DMS 273 (cell line): Measurements from ENCODE around the gene SERPINB5.
"Not testable (repeated sequence)": the region's sequence is repeated elsewhere in the genome, so short reads cannot be mapped to it uniquely, and the experiment has no call there.

Experiments used
- DNase-seq: peaks from one replicate; lab custom pipeline; 2025; ENCODE audit not compliant: unreplicated experiment; lab: John Stamatoyannopoulos, UW

Gene SERPINB5, protein sequence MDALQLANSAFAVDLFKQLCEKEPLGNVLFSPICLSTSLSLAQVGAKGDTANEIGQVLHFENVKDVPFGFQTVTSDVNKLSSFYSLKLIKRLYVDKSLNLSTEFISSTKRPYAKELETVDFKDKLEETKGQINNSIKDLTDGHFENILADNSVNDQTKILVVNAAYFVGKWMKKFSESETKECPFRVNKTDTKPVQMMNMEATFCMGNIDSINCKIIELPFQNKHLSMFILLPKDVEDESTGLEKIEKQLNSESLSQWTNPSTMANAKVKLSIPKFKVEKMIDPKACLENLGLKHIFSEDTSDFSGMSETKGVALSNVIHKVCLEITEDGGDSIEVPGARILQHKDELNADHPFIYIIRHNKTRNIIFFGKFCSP

GRCh38 chr18:63476668-63477067 lies at the start of gene SERPINB5:
Gene SERPINB5 (plus strand): TSS chr18:63476958. CDS start chr18:63484429, 7,471 bp downstream.
- DNase-seq, result peak; percentile 28

GRCh38 chr18:63427558-63427957 lies 49.2 kb upstream of the SERPINB5 start:
- DNase-seq, result peak; percentile 7

DNA sequence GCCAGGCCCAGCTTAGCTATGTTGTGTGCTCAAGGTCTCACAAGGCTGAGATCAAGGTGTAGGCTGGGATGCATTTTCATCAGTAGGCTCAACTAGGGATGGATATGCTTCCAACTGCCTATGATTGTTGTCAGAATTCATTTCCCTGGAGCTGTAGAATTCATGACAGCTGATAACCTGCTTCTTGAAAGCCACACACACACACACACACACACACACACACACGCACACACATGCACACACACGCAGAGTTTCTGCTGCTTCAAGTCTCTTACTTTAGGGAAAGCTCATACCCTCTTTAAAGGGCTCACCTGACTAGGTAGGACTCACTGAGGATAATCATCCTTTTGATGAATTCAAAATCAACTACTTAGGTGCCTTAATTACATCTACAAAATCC lies 46.2 kb upstream of the SERPINB5 start:
- no peak for DNase-seq

DNA sequence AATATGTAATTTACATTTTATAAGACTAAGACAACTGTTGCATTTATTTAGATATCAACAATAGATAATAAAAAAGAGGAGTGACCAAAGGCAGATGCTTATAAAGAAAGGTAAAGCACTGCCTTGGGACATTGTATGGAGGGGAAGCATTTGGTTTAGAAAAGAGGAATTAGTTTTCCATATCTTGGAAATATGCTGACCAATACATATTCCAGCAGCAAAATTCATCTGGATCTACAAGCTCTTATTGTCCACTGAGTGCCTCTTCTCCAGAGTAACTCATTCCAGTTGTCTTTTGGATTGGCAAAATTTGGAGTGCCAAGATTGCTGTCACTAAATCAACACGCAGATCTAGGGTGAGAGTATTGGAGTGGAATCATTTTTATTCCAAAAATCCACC lies 45.6 kb upstream of the SERPINB5 start:
- DNase-seq, result no peak

- DNase-seq, result no peak
These were observed 43.4 kb upstream of the SERPINB5 start for GRCh38 chr18:63433334-63433866.

GRCh38 chr18:63438181-63438580 lies 38.6 kb upstream of the SERPINB5 start:
- no peak for DNase-seq

- peak; percentile 80 for DNase-seq
These were observed 37.4 kb upstream of the SERPINB5 start for GRCh38 chr18:63439334-63439733.

DNA sequence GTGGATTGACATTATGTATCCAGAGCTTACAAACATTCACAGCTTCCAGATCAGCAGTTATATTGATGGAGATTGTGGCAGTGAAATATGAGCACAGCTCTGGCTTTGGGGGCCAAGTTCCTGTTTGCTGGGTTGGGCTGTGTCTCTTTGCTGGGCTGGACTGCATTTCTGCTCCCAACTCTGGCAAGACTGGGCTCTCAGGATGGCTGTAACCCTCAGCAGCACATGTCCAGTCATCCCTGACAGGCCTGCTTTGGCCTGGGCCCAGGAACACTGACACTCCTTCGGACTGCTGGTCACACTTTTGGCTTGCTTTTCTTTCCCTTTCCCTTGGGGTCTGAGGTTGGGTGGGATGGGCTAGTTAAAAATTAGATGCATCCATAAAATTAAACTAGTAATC lies 36.5 kb upstream of the SERPINB5 start:
- DNase-seq, result no peak

DNA sequence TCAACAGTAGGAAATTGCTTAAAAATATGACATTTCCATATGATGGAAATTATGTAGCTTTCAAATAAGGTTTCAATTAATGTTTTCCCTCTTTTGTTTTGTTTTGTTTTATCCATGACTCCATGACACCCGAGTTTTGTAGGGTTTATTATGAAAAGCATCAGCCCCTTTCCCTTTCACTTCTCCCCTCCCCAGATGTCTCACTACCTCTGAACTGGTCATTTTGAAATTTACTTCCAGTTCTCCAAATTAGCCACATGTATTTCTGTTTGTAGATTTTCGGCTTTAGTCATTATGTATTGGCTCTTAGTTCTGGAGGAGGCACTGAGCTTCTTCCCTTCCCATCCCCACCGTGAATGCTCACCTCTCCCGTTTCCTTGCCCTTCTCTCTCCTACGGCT lies 35.9 kb upstream of the SERPINB5 start:
- no peak for DNase-seq

- no peak for DNase-seq
These were observed 32.9 kb upstream of the SERPINB5 start for GRCh38 chr18:63443829-63444228.

DNA sequence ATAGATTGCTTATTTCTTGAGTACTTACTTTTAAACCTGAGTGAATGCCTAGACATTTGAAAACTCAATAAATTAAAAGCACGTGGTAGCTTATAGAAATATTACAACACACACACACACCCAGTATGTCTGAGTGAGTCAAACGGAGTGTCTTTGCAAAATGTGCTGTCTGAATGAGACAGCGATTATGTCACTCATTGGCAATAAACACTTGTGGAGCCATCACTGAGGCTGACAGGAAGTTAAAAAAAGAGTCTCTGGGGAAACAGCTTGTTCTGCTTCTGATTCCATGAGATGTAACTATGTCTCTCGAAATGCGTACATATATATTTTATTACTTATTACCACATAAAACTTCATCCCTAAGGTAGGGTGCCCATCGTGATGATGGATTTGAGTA lies 32.2 kb upstream of the SERPINB5 start:
- DNase-seq, result no peak

DNA sequence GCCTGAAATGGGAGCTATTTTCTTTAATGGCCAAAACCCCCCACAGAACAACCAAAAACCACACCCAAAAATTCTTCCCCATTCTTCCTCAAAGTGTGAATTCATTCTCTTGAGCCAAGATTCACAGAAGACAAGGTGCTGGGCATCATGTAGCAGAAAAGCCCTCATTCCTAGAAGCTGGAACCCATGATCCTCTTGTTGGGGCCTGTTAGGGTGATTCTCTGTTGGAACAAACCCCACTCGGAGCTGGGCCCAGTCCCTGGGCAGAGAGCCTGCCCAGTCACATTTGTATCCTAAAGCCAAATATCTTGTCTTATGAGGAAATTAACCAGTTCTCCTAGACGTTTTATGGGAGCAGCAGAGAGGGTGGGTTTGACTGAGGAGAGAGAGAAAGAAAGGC lies 31.7 kb upstream of the SERPINB5 start:
- DNase-seq, result no peak

- no peak for DNase-seq
These were observed 30.5 kb upstream of the SERPINB5 start for GRCh38 chr18:63446266-63446665.

- no peak for DNase-seq
These were observed 29.7 kb upstream of the SERPINB5 start for GRCh38 chr18:63447066-63447465.

GRCh38 chr18:63449426-63449825 lies 27.3 kb upstream of the SERPINB5 start:
- no peak for DNase-seq

DNA sequence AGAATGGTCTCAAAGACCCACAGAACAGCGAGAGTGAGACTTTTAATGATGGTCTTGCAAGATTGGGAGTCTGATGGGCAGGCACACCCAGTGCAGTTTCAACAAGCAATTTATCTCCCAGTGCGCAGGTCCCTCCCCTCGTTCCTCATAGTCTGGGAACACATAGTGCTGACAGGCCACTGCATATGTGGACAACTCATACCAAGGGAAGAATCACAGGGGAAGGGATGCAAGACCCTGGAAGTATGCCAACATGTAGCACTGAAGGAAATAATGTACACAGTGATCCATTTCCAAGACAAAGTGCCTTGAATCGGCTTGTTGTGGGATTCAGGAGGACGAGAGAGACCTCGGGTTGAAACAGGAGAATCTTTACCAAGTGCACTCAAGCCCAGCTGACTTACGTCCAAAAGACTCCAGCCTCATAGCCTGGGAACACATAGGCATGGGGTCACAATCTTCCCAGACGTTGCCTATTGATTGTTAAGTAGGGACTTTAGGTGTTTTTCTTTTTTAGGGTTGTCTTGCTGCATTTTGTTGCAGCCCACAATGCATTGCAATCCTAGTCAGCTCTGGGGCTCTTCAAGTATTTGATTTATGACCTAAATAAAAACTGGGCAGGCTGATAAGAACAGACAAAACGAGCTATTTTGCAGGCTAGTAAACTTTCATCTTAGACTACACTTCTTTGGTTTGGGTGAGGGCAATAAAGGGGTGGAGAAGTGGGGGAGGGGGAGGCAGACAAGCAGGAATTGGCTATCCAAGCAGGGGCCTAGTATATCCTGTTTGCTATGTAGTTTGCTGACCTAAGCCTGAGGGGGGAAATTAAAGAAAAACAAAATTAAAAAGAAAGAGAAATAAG lies 24.7 kb upstream of the SERPINB5 start:
- DNase-seq, result no peak

DNA sequence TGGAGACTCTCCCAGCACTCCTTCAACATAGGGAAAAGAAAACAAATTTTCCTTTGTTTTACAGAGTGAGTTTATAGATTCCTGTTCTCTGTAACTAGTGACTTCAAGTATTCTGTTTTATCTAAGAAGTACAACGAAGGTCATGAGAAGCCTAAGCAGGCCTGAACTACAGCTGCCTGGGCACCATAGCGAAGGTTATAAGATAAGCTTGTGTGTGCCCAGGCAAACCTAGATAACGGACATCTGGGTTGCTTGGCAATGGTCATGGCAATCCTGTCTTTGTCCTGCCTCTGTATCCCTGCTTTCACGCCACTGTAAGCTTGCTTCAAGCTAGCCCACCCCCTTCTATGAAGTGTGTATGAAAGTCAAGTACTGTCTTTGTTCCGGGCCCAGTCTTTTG lies 24.0 kb upstream of the SERPINB5 start:
- not testable (repeated sequence) for DNase-seq

- DNase-seq, result no peak
These were observed 22.3 kb upstream of the SERPINB5 start for GRCh38 chr18:63454497-63454896.

- no peak for DNase-seq
These were observed 18.8 kb upstream of the SERPINB5 start for GRCh38 chr18:63457977-63458376.

DNA sequence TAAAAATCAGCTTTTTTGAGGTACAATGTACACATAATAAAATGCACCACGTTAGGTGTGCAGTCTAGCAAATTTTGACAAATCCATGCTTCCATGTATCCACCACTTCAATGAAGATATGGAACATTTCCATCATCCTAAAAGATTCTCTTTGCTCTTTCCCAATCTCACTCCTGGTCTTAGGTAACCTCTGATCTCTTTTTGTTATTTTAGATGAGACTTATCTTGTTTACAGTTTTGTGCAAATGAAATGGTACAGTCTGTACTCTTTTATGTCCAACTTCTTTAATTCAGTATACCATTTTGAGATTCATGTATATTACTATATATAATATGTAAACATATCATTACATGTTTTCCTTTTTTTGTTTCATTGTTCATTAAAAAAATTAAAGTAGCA lies 16.3 kb upstream of the SERPINB5 start:
- DNase-seq, result no peak

- no peak for DNase-seq
These were observed 12.3 kb upstream of the SERPINB5 start for GRCh38 chr18:63464434-63464833.

DNA sequence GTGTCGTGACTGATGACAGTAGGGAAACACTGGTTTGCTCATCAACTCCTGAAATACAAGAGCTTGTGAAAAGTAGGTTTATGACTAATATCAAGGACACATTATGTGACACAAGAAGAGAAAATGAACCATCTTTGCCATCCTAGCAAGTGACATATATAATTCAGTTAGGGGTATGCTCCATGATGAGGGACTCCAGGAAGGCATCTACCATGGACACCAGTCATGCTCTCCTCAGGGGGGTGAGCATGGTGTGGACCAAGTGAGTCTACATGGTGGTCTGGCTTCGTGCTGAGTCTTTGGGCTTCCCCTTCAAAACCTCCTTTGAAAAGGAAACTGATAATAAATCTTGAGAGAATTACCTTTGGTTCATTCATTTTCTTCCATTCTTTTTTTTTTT lies 11.7 kb upstream of the SERPINB5 start:
- no peak for DNase-seq
